ENCODE data around the gene SND1. TPM values are rescaled to one million over a fixed set of nuclear protein-coding genes. Genes with fewer than 3 reads are reported as not detected.

The SND1 gene
- total RNA-seq, 1 experiment from 2014 or later = 106 TPM

GRCh38 chr7:128078309-128078708, 426.3 kb downstream of the SND1 start:
- in situ Hi-C loops (cut with HindIII; ENCODE audit: low pct_unique_long_range_greater_than_20kb, low sequenced_read_pairs) = no loop called here
- no peak for DNase-seq (ENCODE audit: low read depth)

GRCh38 chr7:128080169-128080568, 428.2 kb downstream of the SND1 start:
- in situ Hi-C loops (cut with HindIII; ENCODE audit: low pct_unique_long_range_greater_than_20kb, low sequenced_read_pairs) = no loop called here
- no peak for DNase-seq (ENCODE audit: low read depth)

- in situ Hi-C loops (cut with HindIII; ENCODE audit: low pct_unique_long_range_greater_than_20kb, low sequenced_read_pairs) = no loop called here
- no peak for DNase-seq (ENCODE audit: low read depth)
Measured at GRCh38 chr7:128081351-128081750, 429.4 kb downstream of the SND1 start.

GRCh38 chr7:128081808-128082207, 429.8 kb downstream of the SND1 start:
- in situ Hi-C loops (cut with HindIII; ENCODE audit: low pct_unique_long_range_greater_than_20kb, low sequenced_read_pairs) = no loop called here

GRCh38 chr7:128082431-128082830, 430.4 kb downstream of the SND1 start:
- in situ Hi-C loops (cut with HindIII; ENCODE audit: low pct_unique_long_range_greater_than_20kb, low sequenced_read_pairs) = no loop called here

More at GRCh38 chr7:128081808-128082207, 429.8 kb downstream of the SND1 start:
- no peak for DNase-seq (ENCODE audit: low read depth)

GRCh38 chr7:128084896-128085608, 433.1 kb downstream of the SND1 start:
- no peak for DNase-seq (ENCODE audit: low read depth)
- in situ Hi-C loops (cut with HindIII; ENCODE audit: low pct_unique_long_range_greater_than_20kb, low sequenced_read_pairs) = no loop called here

More at GRCh38 chr7:128082431-128082830, 430.4 kb downstream of the SND1 start:
- DNase-seq (ENCODE audit: low read depth) = no peak

- in situ Hi-C loops (cut with HindIII; ENCODE audit: low pct_unique_long_range_greater_than_20kb, low sequenced_read_pairs) = no loop called here
- no peak for DNase-seq (ENCODE audit: low read depth)
Measured at GRCh38 chr7:128090492-128090891, 438.5 kb downstream of the SND1 start.

- no peak for DNase-seq (ENCODE audit: low read depth)
- in situ Hi-C loops (cut with HindIII; ENCODE audit: low pct_unique_long_range_greater_than_20kb, low sequenced_read_pairs) = no loop called here
Measured at GRCh38 chr7:128091106-128091505, 439.1 kb downstream of the SND1 start.

GRCh38 chr7:128092221-128092620, 440.2 kb downstream of the SND1 start:
- no peak for DNase-seq (ENCODE audit: low read depth)
- in situ Hi-C loops (cut with HindIII; ENCODE audit: low pct_unique_long_range_greater_than_20kb, low sequenced_read_pairs) = no loop called here

- no peak for DNase-seq (ENCODE audit: low read depth)
- in situ Hi-C loops (cut with HindIII; ENCODE audit: low pct_unique_long_range_greater_than_20kb, low sequenced_read_pairs) = no loop called here
Measured at GRCh38 chr7:128093614-128094570, 441.9 kb downstream of the SND1 start.

- in situ Hi-C loops (cut with HindIII; ENCODE audit: low pct_unique_long_range_greater_than_20kb, low sequenced_read_pairs) = no loop called here
- DNase-seq (ENCODE audit: low read depth) = no peak
Measured at GRCh38 chr7:128094686-128095085, 442.7 kb downstream of the SND1 start.

- DNase-seq (ENCODE audit: low read depth) = no peak
Measured at GRCh38 chr7:128097211-128097731, 445.3 kb downstream of the SND1 start.

GRCh38 chr7:128098629-128099028, 446.6 kb downstream of the SND1 start:
- in situ Hi-C loops (cut with HindIII; ENCODE audit: low pct_unique_long_range_greater_than_20kb, low sequenced_read_pairs) = no loop called here

More at GRCh38 chr7:128097211-128097731, 445.3 kb downstream of the SND1 start:
- in situ Hi-C loops (cut with HindIII; ENCODE audit: low pct_unique_long_range_greater_than_20kb, low sequenced_read_pairs) = no loop called here

GRCh38 chr7:128099204-128099671, 447.2 kb downstream of the SND1 start:
- in situ Hi-C loops (cut with HindIII; ENCODE audit: low pct_unique_long_range_greater_than_20kb, low sequenced_read_pairs) = no loop called here

More at GRCh38 chr7:128098629-128099028, 446.6 kb downstream of the SND1 start:
- no peak for DNase-seq (ENCODE audit: low read depth)

GRCh38 chr7:128100225-128100948, 448.4 kb downstream of the SND1 start:
- no peak for DNase-seq (ENCODE audit: low read depth)
- in situ Hi-C loops (cut with HindIII; ENCODE audit: low pct_unique_long_range_greater_than_20kb, low sequenced_read_pairs) = no loop called here

More at GRCh38 chr7:128099204-128099671, 447.2 kb downstream of the SND1 start:
- DNase-seq (ENCODE audit: low read depth) = peak; percentile 18

- in situ Hi-C loops (cut with HindIII; ENCODE audit: low pct_unique_long_range_greater_than_20kb, low sequenced_read_pairs) = no loop called here
- DNase-seq (ENCODE audit: low read depth) = no peak
Measured at GRCh38 chr7:128100949-128101713, 449.1 kb downstream of the SND1 start.

- in situ Hi-C loops (cut with HindIII; ENCODE audit: low pct_unique_long_range_greater_than_20kb, low sequenced_read_pairs) = no loop called here
- no peak for DNase-seq (ENCODE audit: low read depth)
Measured at GRCh38 chr7:128102490-128103291, 450.7 kb downstream of the SND1 start.

All from Caki2 (cell line).